ENCODE results near the gene ECE1. TPM values are rescaled to one million over a fixed set of nuclear protein-coding genes. Genes with fewer than 3 reads are reported as not detected.

ECE1 gene
- total and polyA plus RNA-seq, 2 of the 13 experiments (the other 11 are each of a cell fraction or from before 2014, with no cell fraction given): 13.5 to 21.2 TPM

- TF ChIP-seq GPBP1L1 (CRISPR knock-in tag; IDR thresholded peaks at IDR 0.05) (no peak), NR2F2 (IDR thresholded peaks at IDR 0.05; ENCODE audit: borderline replicate concordance, low read depth) (peak; percentile 56; the same call in 1 of the 2 replicates), HINFP (CRISPR knock-in tag; IDR thresholded peaks at IDR 0.05; ENCODE audit: low read depth) (no peak), SALL1 (CRISPR knock-in tag; IDR thresholded peaks at IDR 0.05) (peak; percentile 84), ZNF367 (CRISPR knock-in tag; IDR thresholded peaks at IDR 0.05; ENCODE audit: borderline replicate concordance) (no peak), ZMYM2 (CRISPR knock-in tag; IDR thresholded peaks at IDR 0.05) (peak; percentile 56; the same call in 1 of the 2 replicates), BCL6 (CRISPR knock-in tag; IDR thresholded peaks at IDR 0.05) (peak; percentile 87), ZC3H4 (CRISPR knock-in tag; IDR thresholded peaks at IDR 0.05; ENCODE audit: borderline replicate concordance) (no peak), FIP1L1 (IDR thresholded peaks at IDR 0.05; ENCODE audit: borderline replicate concordance, insufficient read depth, low read depth, low read length) (no peak), ZNF343 (CRISPR knock-in tag; IDR thresholded peaks at IDR 0.05) (no peak), ZNF883 (CRISPR knock-in tag; IDR thresholded peaks at IDR 0.05; ENCODE audit: not compliant biosample characterization) (no peak), MTA3 (CRISPR knock-in tag; IDR thresholded peaks at IDR 0.05) (no peak), ZNF557 (CRISPR knock-in tag; IDR thresholded peaks at IDR 0.05) (no peak), RFX1 (IDR thresholded peaks at IDR 0.05) (peak; percentile 57; the same call in 1 of the 2 replicates), MEF2D (CRISPR knock-in tag; IDR thresholded peaks at IDR 0.05) (peak; percentile 87), ZNF709 (CRISPR knock-in tag; IDR thresholded peaks at IDR 0.05) (no peak), ZBTB8A (CRISPR knock-in tag; IDR thresholded peaks at IDR 0.05; ENCODE audit: borderline replicate concordance, low read depth) (no peak), AHR (CRISPR knock-in tag; IDR thresholded peaks at IDR 0.05) (no peak), ZNF282 (IDR thresholded peaks at IDR 0.05; ENCODE audit: partially characterized antibody) (no peak), ZNF724P (CRISPR knock-in tag; IDR thresholded peaks at IDR 0.05; ENCODE audit: borderline replicate concordance) (no peak), ZNF224 (CRISPR knock-in tag; IDR thresholded peaks at IDR 0.05) (no peak), CREB1 (IDR thresholded peaks at IDR 0.05) (no peak), CREB1 (CRISPR knock-in tag; IDR thresholded peaks at IDR 0.05) (peak; percentile 90), ARNT (IDR thresholded peaks at IDR 0.05) (no peak), PAX8 (CRISPR knock-in tag; IDR thresholded peaks at IDR 0.05; ENCODE audit: borderline replicate concordance) (no peak), ZNF749 (CRISPR knock-in tag; IDR thresholded peaks at IDR 0.05; ENCODE audit: borderline replicate concordance) (no peak), ZNF350 (CRISPR knock-in tag; IDR thresholded peaks at IDR 0.05; ENCODE audit: borderline replicate concordance, low read depth) (no peak; the same call in 1 of the 2 replicates), MAFF (IDR thresholded peaks at IDR 0.05; ENCODE audit: low read depth, low read length) (no peak), NFYB (CRISPR knock-in tag; IDR thresholded peaks at IDR 0.05) (no peak)
- TF ChIP-seq, protein P1, sequence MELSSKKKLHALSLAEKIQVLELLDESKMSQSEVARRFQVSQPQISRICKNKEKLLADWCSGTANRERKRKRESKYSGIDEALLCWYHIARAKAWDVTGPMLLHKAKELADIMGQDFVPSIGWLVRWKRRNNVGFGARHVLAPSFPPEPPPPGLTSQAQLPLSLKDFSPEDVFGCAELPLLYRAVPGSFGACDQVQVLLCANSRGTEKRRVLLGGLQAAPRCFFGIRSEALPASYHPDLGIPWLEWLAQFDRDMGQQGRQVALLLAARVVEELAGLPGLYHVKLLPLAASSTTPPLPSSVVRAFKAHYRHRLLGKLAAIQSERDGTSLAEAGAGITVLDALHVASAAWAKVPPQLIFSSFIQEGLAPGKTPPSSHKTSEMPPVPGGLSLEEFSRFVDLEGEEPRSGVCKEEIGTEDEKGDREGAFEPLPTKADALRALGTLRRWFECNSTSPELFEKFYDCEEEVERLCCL (CRISPR knock-in tag; IDR thresholded peaks at IDR 0.05; ENCODE audit: borderline replicate concordance): no peak
These were observed 38.3 kb downstream of the ECE1 start (continued) for GRCh38 chr1:21251773-21252471.

Measured in HepG2 (cell line).